H9 (cell line): Measurements from ENCODE around the gene EDN3. TPM values are rescaled to one million over a fixed set of nuclear protein-coding genes. Genes with fewer than 3 reads are reported as not detected.

Experiments
- DNase-seq: peaks from one replicate; pipeline ENCODE4 v3.0.0-alpha.2; 2017
- H2AFZ ChIP-seq: one replicate; pipeline ENCODE4 v1.6.1; 2013; ENCODE audit warnings: mild to moderate bottlenecking, low read length, control low read depth, moderate library complexity
- H2AK5ac ChIP-seq: 2 replicates; pipeline ENCODE4 v1.6.1; 2013; ENCODE audit warnings: low read length, control low read depth, mixed read lengths; ENCODE audit not compliant: insufficient read length
- H2BK120ac ChIP-seq: one replicate; pipeline ENCODE4 v1.6.1; 2013; ENCODE audit warnings: low read depth, mild to moderate bottlenecking, low read length, control low read depth, inconsistent platforms; ENCODE audit not compliant: poor library complexity, severe bottlenecking
- H2BK12ac ChIP-seq: 2 replicates; pipeline ENCODE4 v1.6.1; 2013; ENCODE audit warnings: low read length, control low read depth, mixed read lengths, low read depth; ENCODE audit not compliant: insufficient read length
- H2BK15ac ChIP-seq: 2 replicates; pipeline ENCODE4 v1.6.1; 2013; ENCODE audit warnings: low read depth, low read length, control low read depth
- H2BK20ac ChIP-seq: one replicate; pipeline ENCODE4 v1.6.1; 2013; ENCODE audit warnings: low read depth, mild to moderate bottlenecking, low read length, control low read depth, inconsistent platforms; ENCODE audit not compliant: poor library complexity, severe bottlenecking
- H2BK5ac ChIP-seq: 2 replicates; pipeline ENCODE4 v1.6.1; 2013; ENCODE audit warnings: low read length, control low read depth, mixed read lengths; ENCODE audit not compliant: insufficient read length
- H3K14ac ChIP-seq: 2 replicates; pipeline ENCODE4 v1.6.1; 2013; ENCODE audit warnings: low read length, control low read depth; ENCODE audit not compliant: insufficient read depth
- H3K18ac ChIP-seq: 2 replicates; pipeline ENCODE4 v1.6.1; 2013; ENCODE audit warnings: low read depth, mild to moderate bottlenecking, mixed read lengths, low read length, control low read depth; ENCODE audit not compliant: insufficient read length
- H3K23ac ChIP-seq: 2 replicates; pipeline ENCODE4 v1.6.1; 2013; ENCODE audit warnings: low read length, control low read depth, mixed read lengths, low read depth; ENCODE audit not compliant: insufficient read length
- H3K23me2 ChIP-seq: 2 replicates; pipeline ENCODE4 v1.6.1; 2013; ENCODE audit warnings: low read depth, mild to moderate bottlenecking, mixed read lengths, low read length, control low read depth; ENCODE audit not compliant: insufficient read length, poor library complexity, severe bottlenecking
- H3K27ac ChIP-seq: 2 replicates; pipeline ENCODE4 v1.5.1; 2013; ENCODE audit warnings: low read length, control low read depth, mixed read lengths, low read depth; ENCODE audit not compliant: insufficient read length
- H3K27me3 ChIP-seq: 2 replicates; pipeline ENCODE4 v1.6.1; 2013; ENCODE audit warnings: low read length, control low read depth, inconsistent platforms; ENCODE audit not compliant: insufficient read depth
- H3K4ac ChIP-seq: 2 replicates; pipeline ENCODE4 v1.6.1; 2013; ENCODE audit warnings: low read depth, mild to moderate bottlenecking, control low read depth, inconsistent platforms, low read length, moderate library complexity
- H3K4me1 ChIP-seq: 2 replicates; pipeline ENCODE4 v1.6.1; 2013; ENCODE audit warnings: low read length, control low read depth, inconsistent platforms; ENCODE audit not compliant: insufficient read depth
- H3K4me2 ChIP-seq: 2 replicates; pipeline ENCODE4 v1.6.1; 2013; ENCODE audit warnings: low read length, control low read depth, mixed read lengths; ENCODE audit not compliant: insufficient read length, insufficient read depth
- H3K56ac ChIP-seq: 2 replicates; pipeline ENCODE4 v1.6.1; 2013; ENCODE audit warnings: low read depth, mild to moderate bottlenecking, mixed read lengths, low read length, control low read depth; ENCODE audit not compliant: insufficient read length
- H3K79me1 ChIP-seq: 2 replicates; pipeline ENCODE4 v1.6.1; 2013; ENCODE audit warnings: low read depth, mild to moderate bottlenecking, moderate library complexity, low read length, control low read depth, inconsistent platforms; ENCODE audit not compliant: insufficient read depth, poor library complexity, severe bottlenecking
- H3K79me2 ChIP-seq: 2 replicates; pipeline ENCODE4 v1.6.1; 2013; ENCODE audit warnings: low read length, control low read depth, inconsistent platforms; ENCODE audit not compliant: insufficient read depth
- H3K9ac ChIP-seq: 2 replicates; pipeline ENCODE4 v1.6.1; 2013; ENCODE audit warnings: low read length, control low read depth, mixed read lengths; ENCODE audit not compliant: insufficient read length; ENCODE audit errors: extremely low read depth
- H3K9me3 ChIP-seq: one replicate; pipeline ENCODE4 v1.6.1; 2013; ENCODE audit warnings: low read depth, low read length, inconsistent platforms; ENCODE audit not compliant: control insufficient read depth
- H3T11ph ChIP-seq: one replicate; pipeline ENCODE4 v1.6.1; 2013; ENCODE audit warnings: mild to moderate bottlenecking, low read length, control low read depth, inconsistent platforms
- H4K20me1 ChIP-seq: one replicate; pipeline ENCODE4 v1.6.1; 2013; ENCODE audit not compliant: control insufficient read depth, insufficient read length, insufficient read depth
- H4K5ac ChIP-seq: 2 replicates; pipeline ENCODE4 v1.6.1; 2013; ENCODE audit warnings: low read depth, mild to moderate bottlenecking, mixed read lengths, low read length, control low read depth; ENCODE audit not compliant: insufficient read length
- H4K8ac ChIP-seq: replicated peaks from 2 replicates; pipeline ENCODE4 v1.6.1; 2013; ENCODE audit warnings: low read length, control low read depth, mixed read lengths, low read depth; ENCODE audit not compliant: insufficient read length
- H4K91ac ChIP-seq: 2 replicates; pipeline ENCODE4 v1.6.1; 2013; ENCODE audit warnings: low read depth, mild to moderate bottlenecking, moderate library complexity, mixed read lengths, low read length, control low read depth; ENCODE audit not compliant: insufficient read length
- H3K27ac Mint-ChIP-seq, 3 experiments: 2 replicates in 2 of 3; 3 replicates in 1 of 3; pipeline ENCODE4 v1.8.0; 2020 to 2021; ENCODE audit warnings: mixed read lengths in 3 of 3, mild to moderate bottlenecking in 1 of 3, moderate library complexity in 1 of 3
- H3K27me3 Mint-ChIP-seq: 2 replicates; pipeline ENCODE4 v1.8.0; 2021; ENCODE audit warnings: low read depth, mild to moderate bottlenecking, moderate library complexity, mixed read lengths
- H3K36me3 Mint-ChIP-seq, 3 experiments: 2 replicates in 2 of 3; 3 replicates in 1 of 3; pipeline ENCODE4 v1.8.0; 2020 to 2021; ENCODE audit warnings: low read depth in 3 of 3, mixed read lengths in 3 of 3; ENCODE audit not compliant: insufficient read depth in 1 of 3
- H3K4me1 Mint-ChIP-seq, 2 experiments: 2 replicates each; pipeline ENCODE4 v1.8.0; 2020; ENCODE audit warnings: mixed read lengths in 2 of 2
- H3K4me3 Mint-ChIP-seq, 2 experiments: 2 replicates in 1 of 2; 3 replicates in 1 of 2; pipeline ENCODE4 v1.8.0; 2020 to 2021; ENCODE audit warnings: mild to moderate bottlenecking in 2 of 2, mixed read lengths in 2 of 2, moderate library complexity in 1 of 2
- H3K9me3 Mint-ChIP-seq, 2 experiments: 2 replicates in 1 of 2; 3 replicates in 1 of 2; pipeline ENCODE4 v1.8.0; 2020; ENCODE audit warnings: mild to moderate bottlenecking in 2 of 2, mixed read lengths in 2 of 2, moderate library complexity in 1 of 2
- CTCF ChIP-seq: fragments of 200-600 bp; sonication (generic); conservative IDR thresholded peaks from 3 replicates; pipeline ENCODE4 v1.8.0; 2021; ENCODE audit warnings: antibody characterized with exemption, mild to moderate bottlenecking
- WGBS: extraction: QIAGEN DNeasy Blood & Tissue Kit; methylation state at CpG from one replicate; pipeline ENCODE4 v1.1.7; 2013; ENCODE audit warnings: missing lambda C conversion rate, low lambda C conversion rate, mixed read lengths; ENCODE audit not compliant: insufficient read length; ENCODE audit errors: extremely low coverage; 5-methylcytosine and 5-hydroxymethylcytosine counted together
- total RNA-seq: library from RNA; stranded (reverse); gene quantifications from 2 replicates; pipeline ENCODE4 v1.2.1, GENCODE V29; 2021

The EDN3 gene
- total RNA-seq, 1 experiment from 2014 or later: 0.20 TPM

GRCh38 chr20:59322585-59323454 lies 22.4 kb downstream of the EDN3 start:
- no peak overlapping the region for H3K4me3 Mint-ChIP-seq
- no peak overlapping the region for H2BK20ac ChIP-seq
- H4K91ac ChIP-seq: no peak overlapping the region
- H2BK5ac ChIP-seq: no peak overlapping the region
- no peak overlapping the region for H2BK120ac ChIP-seq
- H4K8ac ChIP-seq: no peak overlapping the region
- H3K9me3 ChIP-seq: no peaks in the 10 kb centered on the region
- peaks cover 7 to 10% of the 10 kb centered on the region in 2 experiments for H3K4me1 Mint-ChIP-seq
- H3K14ac ChIP-seq: no peak overlapping the region
- no peak overlapping the region for H3K18ac ChIP-seq
- no peak overlapping the region for H3K4me2 ChIP-seq
- no peak overlapping the region for H2AK5ac ChIP-seq
- no peaks in the 10 kb centered on the region for H3K9me3 Mint-ChIP-seq
- H3K27me3 ChIP-seq: no peaks in the 10 kb centered on the region
- no peak overlapping the region for H3K27ac ChIP-seq
- no peaks in the 10 kb centered on the region for H3K79me1 ChIP-seq
- no peaks in the 10 kb centered on the region for H3K4me1 ChIP-seq
- H3K27ac Mint-ChIP-seq: no peak overlapping the region; a peak in 1 of 7 replicates
- H3K9ac ChIP-seq: no peak overlapping the region
- no CpG with 5 or more reads among the region's 17 CpGs for WGBS
- H3K23ac ChIP-seq: no peak overlapping the region
- H2BK12ac ChIP-seq: no peak overlapping the region
- no peak overlapping the region for H3T11ph ChIP-seq
- TF ChIP-seq CTCF: no peak
- no peak overlapping the region for H3K4ac ChIP-seq
- DNase-seq: no peak
- H3K79me2 ChIP-seq: no peaks in the 10 kb centered on the region
- no peak overlapping the region for H4K5ac ChIP-seq
- no peak overlapping the region for H2BK15ac ChIP-seq
- no peak overlapping the region for H2AFZ ChIP-seq
- H3K23me2 ChIP-seq: no peaks in the 10 kb centered on the region
- H3K27me3 Mint-ChIP-seq: peaks cover 19% of the 10 kb centered on the region
- H3K36me3 Mint-ChIP-seq: peaks cover 0 to 2% (median 0%) of the 10 kb centered on the region in 3 experiments; a peak in 1 of 7 replicates
- H3K56ac ChIP-seq: no peak overlapping the region
- H4K20me1 ChIP-seq: no peaks in the 10 kb centered on the region
